ENCODE data around the gene SH3PXD2A. TPM values are rescaled to one million over a fixed set of nuclear protein-coding genes. Genes with fewer than 3 reads are reported as not detected.

Gene SH3PXD2A
- total RNA-seq, 4 donors from 2014 or later = 12.1 to 68.5 (median 21.7) TPM

- DNase-seq = no peak
- Histone ChIP-seq H3K27ac (no peak overlapping the region), H3K36me3 (no peaks in the 10 kb centered on the region), H3K9me3 (peaks cover 0 to 3% (median 0%) of the 10 kb centered on the region in 4 donors), H3K4me3 (no peak overlapping the region), H3K4me1 (no peaks in the 10 kb centered on the region), H3K27me3 (no peaks in the 10 kb centered on the region)
- no peak for TF ChIP-seq POLR2A (IDR thresholded peaks at IDR 0.05)
- TF ChIP-seq, protein P1, sequence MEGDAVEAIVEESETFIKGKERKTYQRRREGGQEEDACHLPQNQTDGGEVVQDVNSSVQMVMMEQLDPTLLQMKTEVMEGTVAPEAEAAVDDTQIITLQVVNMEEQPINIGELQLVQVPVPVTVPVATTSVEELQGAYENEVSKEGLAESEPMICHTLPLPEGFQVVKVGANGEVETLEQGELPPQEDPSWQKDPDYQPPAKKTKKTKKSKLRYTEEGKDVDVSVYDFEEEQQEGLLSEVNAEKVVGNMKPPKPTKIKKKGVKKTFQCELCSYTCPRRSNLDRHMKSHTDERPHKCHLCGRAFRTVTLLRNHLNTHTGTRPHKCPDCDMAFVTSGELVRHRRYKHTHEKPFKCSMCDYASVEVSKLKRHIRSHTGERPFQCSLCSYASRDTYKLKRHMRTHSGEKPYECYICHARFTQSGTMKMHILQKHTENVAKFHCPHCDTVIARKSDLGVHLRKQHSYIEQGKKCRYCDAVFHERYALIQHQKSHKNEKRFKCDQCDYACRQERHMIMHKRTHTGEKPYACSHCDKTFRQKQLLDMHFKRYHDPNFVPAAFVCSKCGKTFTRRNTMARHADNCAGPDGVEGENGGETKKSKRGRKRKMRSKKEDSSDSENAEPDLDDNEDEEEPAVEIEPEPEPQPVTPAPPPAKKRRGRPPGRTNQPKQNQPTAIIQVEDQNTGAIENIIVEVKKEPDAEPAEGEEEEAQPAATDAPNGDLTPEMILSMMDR (IDR thresholded peaks at IDR 0.05) = no peak
Measured at GRCh38 chr10:103868200-103868599, 12.8 kb upstream of the SH3PXD2A start.

GRCh38 chr10:103861505-103861904 is 6.1 kb upstream of the SH3PXD2A start:
- no peak for DNase-seq
- no peaks in the 10 kb centered on the region for H3K27me3 ChIP-seq
- no peaks in the 10 kb centered on the region for H3K36me3 ChIP-seq
- no peak overlapping the region for H3K27ac ChIP-seq
- H3K4me3 ChIP-seq = no peak overlapping the region
- H3K4me1 ChIP-seq = peaks cover 0 to 5% (median 0%) of the 10 kb centered on the region in 4 donors
- TF ChIP-seq POLR2A (IDR thresholded peaks at IDR 0.05) = no peak
- TF ChIP-seq, protein P1 (IDR thresholded peaks at IDR 0.05) = no peak
- H3K9me3 ChIP-seq = peaks cover 0 to 3% (median 0%) of the 10 kb centered on the region in 4 donors

GRCh38 chr10:103859161-103860086 is 4.0 kb upstream of the SH3PXD2A start:
- no peak overlapping the region for H3K27ac ChIP-seq
- peak in 1 of 3 donors; percentile 80 for DNase-seq
- no peak overlapping the region for H3K4me3 ChIP-seq
- no peaks in the 10 kb centered on the region for H3K9me3 ChIP-seq
- H3K27me3 ChIP-seq = no peaks in the 10 kb centered on the region
- no peaks in the 10 kb centered on the region for H3K36me3 ChIP-seq
- H3K4me1 ChIP-seq = peaks cover 0 to 14% (median 6%) of the 10 kb centered on the region in 4 donors
- TF ChIP-seq, protein P1 (IDR thresholded peaks at IDR 0.05) = peak; percentile 18 to 86 (median 72)
- TF ChIP-seq POLR2A (IDR thresholded peaks at IDR 0.05) = no peak

GRCh38 chr10:103858360-103858759 is 3.0 kb upstream of the SH3PXD2A start:
- TF ChIP-seq, protein P1 (IDR thresholded peaks at IDR 0.05) = no peak

DNA sequence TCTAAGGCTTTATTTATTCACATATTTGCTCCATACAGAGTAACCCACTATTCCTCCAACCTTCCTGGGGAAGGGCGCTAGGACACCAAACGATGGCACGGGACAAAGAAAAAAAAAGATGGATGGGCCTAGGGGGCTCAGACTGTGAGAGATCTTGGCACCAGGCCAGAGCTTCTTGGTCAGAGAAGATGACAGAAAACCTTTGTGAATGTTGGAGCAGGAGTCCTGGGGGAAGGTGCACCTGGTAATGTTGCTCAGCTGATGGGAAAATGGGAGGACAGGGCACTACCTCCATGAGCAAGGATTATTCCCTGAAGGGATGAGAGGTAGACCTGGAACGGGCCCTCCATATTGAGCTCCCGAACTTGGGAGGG is 1.4 kb upstream of the SH3PXD2A start:
- H3K27me3 ChIP-seq = no peaks in the 10 kb centered on the region
- peak in 1 of 3 donors; percentile 43 for DNase-seq
- H3K36me3 ChIP-seq = no peaks in the 10 kb centered on the region
- H3K27ac ChIP-seq = no peak overlapping the region
- TF ChIP-seq, protein P1 (IDR thresholded peaks at IDR 0.05) = no peak
- no peak for TF ChIP-seq POLR2A (IDR thresholded peaks at IDR 0.05)
- H3K9me3 ChIP-seq = no peaks in the 10 kb centered on the region
- H3K4me1 ChIP-seq = peaks cover 0 to 37% (median 7%) of the 10 kb centered on the region in 4 donors
- no peak overlapping the region for H3K4me3 ChIP-seq

More at GRCh38 chr10:103858360-103858759, 3.0 kb upstream of the SH3PXD2A start:
- DNase-seq = no peak
- H3K27me3 ChIP-seq = no peaks in the 10 kb centered on the region
- no peak overlapping the region for H3K27ac ChIP-seq
- H3K4me3 ChIP-seq = no peak overlapping the region
- H3K9me3 ChIP-seq = no peaks in the 10 kb centered on the region
- peaks cover 0 to 25% (median 7%) of the 10 kb centered on the region in 4 donors for H3K4me1 ChIP-seq
- no peaks in the 10 kb centered on the region for H3K36me3 ChIP-seq

Measured in Peyer's patch (tissue), 4 donors.